HG03175 (cell line): ENCODE data around the gene SF3B1.
"Not testable (repeated sequence)": the region's sequence is repeated elsewhere in the genome, so short reads cannot be mapped to it uniquely, and the experiment has no call there.

Experiments
- ATAC-seq: cut with Tn5 transposase; IDR thresholded peaks from one replicate; pipeline ENCODE4 v1.9.1; 2021; ENCODE audit warnings: mild to moderate bottlenecking, moderate library complexity; ENCODE audit not compliant: unreplicated experiment

The SF3B1 gene

GRCh38 chr2:197383825-197384224, 51.0 kb downstream of the SF3B1 start:
- ATAC-seq, result no peak

- ATAC-seq, result no peak
Measured at GRCh38 chr2:197381641-197382040, 53.2 kb downstream of the SF3B1 start.

- ATAC-seq, result not testable (repeated sequence)
Measured at GRCh38 chr2:197379918-197380309, 54.9 kb downstream of the SF3B1 start.

GRCh38 chr2:197379308-197379917, 55.4 kb downstream of the SF3B1 start:
- not testable (repeated sequence) for ATAC-seq

- ATAC-seq, result no peak
Measured at GRCh38 chr2:197378494-197379307, 56.1 kb downstream of the SF3B1 start.

- ATAC-seq, result no peak
Measured at GRCh38 chr2:197378086-197378485, 56.7 kb downstream of the SF3B1 start.

GRCh38 chr2:197377670-197378069, 57.2 kb downstream of the SF3B1 start:
- ATAC-seq, result no peak

GRCh38 chr2:197372592-197372991, 62.2 kb downstream of the SF3B1 start:
- ATAC-seq, result no peak

GRCh38 chr2:197370664-197371063, 64.2 kb downstream of the SF3B1 start:
- not testable (repeated sequence) for ATAC-seq

- no peak for ATAC-seq
Measured at GRCh38 chr2:197369933-197370320, 64.9 kb downstream of the SF3B1 start.

GRCh38 chr2:197369228-197369932, 65.4 kb downstream of the SF3B1 start:
- no peak for ATAC-seq

- no peak for ATAC-seq
Measured at GRCh38 chr2:197368412-197368811, 66.4 kb downstream of the SF3B1 start.

GRCh38 chr2:197363998-197364397, 70.8 kb downstream of the SF3B1 start:
- no peak for ATAC-seq

GRCh38 chr2:197360744-197361156, 74.1 kb downstream of the SF3B1 start:
- ATAC-seq, result no peak

GRCh38 chr2:197359859-197360258, 75.0 kb downstream of the SF3B1 start:
- ATAC-seq, result no peak

GRCh38 chr2:197358931-197359330, 75.9 kb downstream of the SF3B1 start:
- no peak for ATAC-seq

- ATAC-seq, result no peak
Measured at GRCh38 chr2:197357986-197358385, 76.8 kb downstream of the SF3B1 start.

GRCh38 chr2:197356136-197356535, 78.7 kb downstream of the SF3B1 start:
- ATAC-seq, result no peak

- no peak for ATAC-seq
Measured at GRCh38 chr2:197354169-197354558, 80.7 kb downstream of the SF3B1 start.

- ATAC-seq, result no peak
Measured at GRCh38 chr2:197353393-197354168, 81.2 kb downstream of the SF3B1 start.

GRCh38 chr2:197349699-197350098, 85.1 kb downstream of the SF3B1 start:
- ATAC-seq, result no peak
